Transverse colon (tissue), 4 donors: ENCODE data around the gene PRUNE1.

Experiments
- POLR2A ChIP-seq: fragments of 450-650 bp; IDR thresholded peaks from one replicate; pipeline ENCODE4 v1.6.1; 2016; ENCODE audit warnings: antibody characterized with exemption, mild to moderate bottlenecking, moderate library complexity
- POLR2AphosphoS5 ChIP-seq, 3 donors: sonication (generic); formaldehyde crosslinking; IDR thresholded peaks; one replicate each; pipeline ENCODE4 v1.6.1; 2016; ENCODE audit warnings: antibody characterized with exemption in 3 of 3
- TF ChIP-seq, protein P1 (sequence below), 5 experiments: fragments of 200-600 bp in 3 of 5; fragments of 450-650 bp in 2 of 5; sonication (generic) in 3 of 5; IDR thresholded peaks; 1 replicate in 2 of 5; 2 replicates in 3 of 5; pipeline ENCODE4 v1.5.1; 2016 to 2017; ENCODE audit warnings: antibody characterized with exemption in 5 of 5, inconsistent platforms in 3 of 5, mild to moderate bottlenecking in 2 of 5, moderate library complexity in 1 of 5

DNA sequence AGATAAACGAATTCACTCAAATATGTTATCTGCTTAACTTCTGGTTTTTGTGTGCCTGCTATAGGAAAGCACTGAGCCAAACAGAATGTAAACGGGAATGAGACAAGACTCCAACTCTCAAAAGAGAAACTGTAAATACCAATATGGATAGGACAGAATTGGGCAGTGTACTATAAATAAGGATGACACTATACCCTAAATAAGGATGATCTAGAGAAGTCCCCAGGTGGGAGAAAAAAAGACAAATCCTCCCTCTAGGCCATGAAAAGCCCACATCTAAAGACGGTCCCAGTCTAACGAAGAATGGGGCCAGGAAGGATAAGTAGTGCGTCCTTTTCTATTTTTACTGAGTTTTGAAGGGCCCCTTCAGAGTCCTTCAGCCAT, 60.8 kb downstream of the PRUNE1 start:
- TF ChIP-seq, protein P1, sequence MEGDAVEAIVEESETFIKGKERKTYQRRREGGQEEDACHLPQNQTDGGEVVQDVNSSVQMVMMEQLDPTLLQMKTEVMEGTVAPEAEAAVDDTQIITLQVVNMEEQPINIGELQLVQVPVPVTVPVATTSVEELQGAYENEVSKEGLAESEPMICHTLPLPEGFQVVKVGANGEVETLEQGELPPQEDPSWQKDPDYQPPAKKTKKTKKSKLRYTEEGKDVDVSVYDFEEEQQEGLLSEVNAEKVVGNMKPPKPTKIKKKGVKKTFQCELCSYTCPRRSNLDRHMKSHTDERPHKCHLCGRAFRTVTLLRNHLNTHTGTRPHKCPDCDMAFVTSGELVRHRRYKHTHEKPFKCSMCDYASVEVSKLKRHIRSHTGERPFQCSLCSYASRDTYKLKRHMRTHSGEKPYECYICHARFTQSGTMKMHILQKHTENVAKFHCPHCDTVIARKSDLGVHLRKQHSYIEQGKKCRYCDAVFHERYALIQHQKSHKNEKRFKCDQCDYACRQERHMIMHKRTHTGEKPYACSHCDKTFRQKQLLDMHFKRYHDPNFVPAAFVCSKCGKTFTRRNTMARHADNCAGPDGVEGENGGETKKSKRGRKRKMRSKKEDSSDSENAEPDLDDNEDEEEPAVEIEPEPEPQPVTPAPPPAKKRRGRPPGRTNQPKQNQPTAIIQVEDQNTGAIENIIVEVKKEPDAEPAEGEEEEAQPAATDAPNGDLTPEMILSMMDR (IDR thresholded peaks at IDR 0.05): no peak
- no peak for TF ChIP-seq POLR2A
- no peak for TF ChIP-seq POLR2AphosphoS5 (IDR thresholded peaks at IDR 0.05)
